ENCODE measurements around the gene ST3GAL5. TPM values are rescaled to one million over a fixed set of nuclear protein-coding genes. Genes with fewer than 3 reads are reported as not detected.

Gene ST3GAL5
- total RNA-seq, 1 donor from 2014 or later, result 29.7 TPM

DNA sequence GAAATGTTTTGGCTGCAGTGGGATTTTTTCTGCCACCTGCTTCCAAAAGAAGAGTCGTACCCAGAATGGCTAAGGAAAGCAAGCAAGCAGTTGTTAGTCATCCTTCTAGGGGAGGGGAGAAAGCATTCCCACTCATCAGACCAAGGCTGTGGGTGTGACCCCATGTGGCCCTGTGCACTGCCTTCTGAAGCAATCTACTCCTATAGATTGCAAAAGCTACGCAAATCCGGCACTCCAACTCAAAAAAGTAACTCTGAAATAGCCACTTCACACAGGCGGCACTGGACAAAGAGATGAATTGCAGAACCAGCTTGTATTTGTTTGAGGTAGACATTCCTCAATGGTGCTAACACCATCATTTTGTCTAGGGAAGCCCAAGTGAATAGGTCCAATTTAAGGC, 44.3 kb downstream of the ST3GAL5 start:
- no peak for FAIRE-seq

GRCh38 chr2:85843543-85843942, 45.2 kb downstream of the ST3GAL5 start:
- DNase-seq (ENCODE audit: low read depth) (no peak), FAIRE-seq (no peak)
- H3K27me3 ChIP-seq (ENCODE audit: control insufficient read depth, insufficient read depth, low read length), result no peaks in the 10 kb centered on the region
- H3K4me3 ChIP-seq (ENCODE audit: low read depth, low read length), result no peak overlapping the region
- TF ChIP-seq, protein P1, sequence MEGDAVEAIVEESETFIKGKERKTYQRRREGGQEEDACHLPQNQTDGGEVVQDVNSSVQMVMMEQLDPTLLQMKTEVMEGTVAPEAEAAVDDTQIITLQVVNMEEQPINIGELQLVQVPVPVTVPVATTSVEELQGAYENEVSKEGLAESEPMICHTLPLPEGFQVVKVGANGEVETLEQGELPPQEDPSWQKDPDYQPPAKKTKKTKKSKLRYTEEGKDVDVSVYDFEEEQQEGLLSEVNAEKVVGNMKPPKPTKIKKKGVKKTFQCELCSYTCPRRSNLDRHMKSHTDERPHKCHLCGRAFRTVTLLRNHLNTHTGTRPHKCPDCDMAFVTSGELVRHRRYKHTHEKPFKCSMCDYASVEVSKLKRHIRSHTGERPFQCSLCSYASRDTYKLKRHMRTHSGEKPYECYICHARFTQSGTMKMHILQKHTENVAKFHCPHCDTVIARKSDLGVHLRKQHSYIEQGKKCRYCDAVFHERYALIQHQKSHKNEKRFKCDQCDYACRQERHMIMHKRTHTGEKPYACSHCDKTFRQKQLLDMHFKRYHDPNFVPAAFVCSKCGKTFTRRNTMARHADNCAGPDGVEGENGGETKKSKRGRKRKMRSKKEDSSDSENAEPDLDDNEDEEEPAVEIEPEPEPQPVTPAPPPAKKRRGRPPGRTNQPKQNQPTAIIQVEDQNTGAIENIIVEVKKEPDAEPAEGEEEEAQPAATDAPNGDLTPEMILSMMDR (IDR thresholded peaks at IDR 0.05; ENCODE audit: insufficient read depth, low read length, severe bottlenecking), result peak; percentile 25
- H3K36me3 ChIP-seq (ENCODE audit: control insufficient read depth, insufficient read depth, low read length), result peaks cover 2% of the 10 kb centered on the region

More for the DNA sequence above, 44.3 kb downstream of the ST3GAL5 start:
- TF ChIP-seq, protein P1 (IDR thresholded peaks at IDR 0.05; ENCODE audit: insufficient read depth, low read length, severe bottlenecking), result no peak
- no peak for DNase-seq (ENCODE audit: low read depth)
- Histone ChIP-seq H3K4me3 (ENCODE audit: low read depth, low read length) (no peak overlapping the region), H3K36me3 (ENCODE audit: control insufficient read depth, insufficient read depth, low read length) (peaks cover 2% of the 10 kb centered on the region), H3K27me3 (ENCODE audit: control insufficient read depth, insufficient read depth, low read length) (no peaks in the 10 kb centered on the region)

GRCh38 chr2:85840091-85840490, 48.7 kb downstream of the ST3GAL5 start:
- TF ChIP-seq, protein P1 (IDR thresholded peaks at IDR 0.05; ENCODE audit: insufficient read depth, low read length, severe bottlenecking), result no peak
- H3K36me3 ChIP-seq (ENCODE audit: control insufficient read depth, insufficient read depth, low read length), result no peaks in the 10 kb centered on the region
- FAIRE-seq (no peak), DNase-seq (ENCODE audit: low read depth) (no peak)
- H3K27me3 ChIP-seq (ENCODE audit: control insufficient read depth, insufficient read depth, low read length), result no peaks in the 10 kb centered on the region
- H3K4me3 ChIP-seq (ENCODE audit: low read depth, low read length), result no peak overlapping the region

GRCh38 chr2:85839461-85839860, 49.3 kb downstream of the ST3GAL5 start:
- Histone ChIP-seq H3K4me3 (ENCODE audit: low read depth, low read length) (no peak overlapping the region), H3K36me3 (ENCODE audit: control insufficient read depth, insufficient read depth, low read length) (no peaks in the 10 kb centered on the region), H3K27me3 (ENCODE audit: control insufficient read depth, insufficient read depth, low read length) (no peaks in the 10 kb centered on the region)
- DNase-seq (ENCODE audit: low read depth) (no peak), FAIRE-seq (no peak)
- TF ChIP-seq, protein P1 (IDR thresholded peaks at IDR 0.05; ENCODE audit: insufficient read depth, low read length, severe bottlenecking), result no peak

- no peak for FAIRE-seq
- Histone ChIP-seq H3K36me3 (ENCODE audit: control insufficient read depth, insufficient read depth, low read length) (no peaks in the 10 kb centered on the region), H3K4me3 (ENCODE audit: low read depth, low read length) (no peak overlapping the region), H3K27me3 (ENCODE audit: control insufficient read depth, insufficient read depth, low read length) (no peaks in the 10 kb centered on the region)
- DNase-seq (ENCODE audit: low read depth), result no peak
- TF ChIP-seq, protein P1 (IDR thresholded peaks at IDR 0.05; ENCODE audit: insufficient read depth, low read length, severe bottlenecking), result no peak
Observed at GRCh38 chr2:85838641-85839040, 50.1 kb downstream of the ST3GAL5 start.

DNA sequence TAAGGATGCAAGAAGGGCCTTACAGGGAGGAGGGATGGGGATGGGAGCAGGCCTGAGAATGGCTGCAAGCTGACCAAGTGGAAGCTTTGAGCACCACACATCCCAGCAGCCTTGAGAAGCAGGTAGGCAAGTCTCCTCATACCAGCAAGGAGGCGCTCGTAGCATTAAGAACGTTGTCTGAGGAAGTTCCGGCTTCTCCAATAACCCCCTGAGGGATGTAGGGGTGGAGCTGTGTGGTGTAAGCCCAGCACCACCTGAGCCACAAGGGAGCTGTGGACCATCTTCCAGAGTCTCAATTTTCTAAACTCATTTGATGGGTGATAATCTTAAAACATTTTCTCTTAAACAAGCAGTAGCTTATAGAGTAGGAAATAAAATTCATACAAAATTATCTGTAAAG, 50.6 kb downstream of the ST3GAL5 start:
- FAIRE-seq, result no peak
- no peak for DNase-seq (ENCODE audit: low read depth)
- TF ChIP-seq, protein P1 (IDR thresholded peaks at IDR 0.05; ENCODE audit: insufficient read depth, low read length, severe bottlenecking), result no peak

More for the DNA sequence above, 50.6 kb downstream of the ST3GAL5 start:
- Histone ChIP-seq H3K36me3 (ENCODE audit: control insufficient read depth, insufficient read depth, low read length) (no peaks in the 10 kb centered on the region), H3K27me3 (ENCODE audit: control insufficient read depth, insufficient read depth, low read length) (no peaks in the 10 kb centered on the region), H3K4me3 (ENCODE audit: low read depth, low read length) (no peak overlapping the region)
